ENCODE measurements around the gene AZI2.
A peak's percentile ranks its signal among the peaks of the same experiment; 100 is the strongest.

The AZI2 gene

GRCh38 chr3:28316226-28316625, 32.4 kb downstream of the AZI2 start:
- intact Hi-C loops (cut with DNase I): no loop called here

GRCh38 chr3:28315711-28316110, 32.9 kb downstream of the AZI2 start:
- intact Hi-C loops (cut with DNase I): no loop called here

More at GRCh38 chr3:28316226-28316625, 32.4 kb downstream of the AZI2 start:
- no peak for DNase-seq

GRCh38 chr3:28308196-28308595, 40.4 kb downstream of the AZI2 start:
- intact Hi-C loops (cut with DNase I): no loop called here

More at GRCh38 chr3:28315711-28316110, 32.9 kb downstream of the AZI2 start:
- DNase-seq: no peak

GRCh38 chr3:28301688-28302087, 46.9 kb downstream of the AZI2 start:
- DNase-seq: no peak
- intact Hi-C loops (cut with DNase I): no loop called here

More at GRCh38 chr3:28308196-28308595, 40.4 kb downstream of the AZI2 start:
- DNase-seq: no peak

- no peak for DNase-seq
- intact Hi-C loops (cut with DNase I): no loop called here
Observed at GRCh38 chr3:28300345-28300962, 48.2 kb downstream of the AZI2 start.

GRCh38 chr3:28299705-28300104, 48.9 kb downstream of the AZI2 start:
- intact Hi-C loops (cut with DNase I): no loop called here
- DNase-seq: no peak

- intact Hi-C loops (cut with DNase I): no loop called here
- DNase-seq: no peak
Observed at GRCh38 chr3:28295898-28296490, 52.6 kb downstream of the AZI2 start.

GRCh38 chr3:28294667-28295413, 53.8 kb downstream of the AZI2 start:
- no peak for DNase-seq

GRCh38 chr3:28292622-28293021, 56.0 kb downstream of the AZI2 start:
- no peak for DNase-seq
- intact Hi-C loops (cut with DNase I): no loop called here

More at GRCh38 chr3:28294667-28295413, 53.8 kb downstream of the AZI2 start:
- intact Hi-C loops (cut with DNase I): no loop called here

GRCh38 chr3:28291577-28291976, 57.0 kb downstream of the AZI2 start:
- DNase-seq: no peak
- intact Hi-C loops (cut with DNase I): no loop called here

GRCh38 chr3:28290863-28291300, 57.7 kb downstream of the AZI2 start:
- intact Hi-C loops (cut with DNase I): no loop called here
- DNase-seq: no peak

GRCh38 chr3:28287046-28287445, 61.6 kb downstream of the AZI2 start:
- no peak for DNase-seq
- intact Hi-C loops (cut with DNase I): no loop called here

GRCh38 chr3:28286595-28286994, 62.0 kb downstream of the AZI2 start:
- DNase-seq: peak in 2 of 42 donors; percentile 2 to 6
- intact Hi-C loops (cut with DNase I): no loop called here

- intact Hi-C loops (cut with DNase I): no loop called here
- DNase-seq: no peak
Observed at GRCh38 chr3:28280781-28281180, 67.8 kb downstream of the AZI2 start.

- intact Hi-C loops (cut with DNase I): no loop called here
- no peak for DNase-seq
Observed at GRCh38 chr3:28279770-28280169, 68.9 kb downstream of the AZI2 start.

- intact Hi-C loops (cut with DNase I): no loop called here
- DNase-seq: no peak
Observed at GRCh38 chr3:28278918-28279317, 69.7 kb downstream of the AZI2 start.

- intact Hi-C loops (cut with DNase I): no loop called here
Observed at GRCh38 chr3:28273837-28274236, 74.8 kb downstream of the AZI2 start.

More at GRCh38 chr3:28273837-28274236, 74.8 kb downstream of the AZI2 start:
- no peak for DNase-seq

Measured in head of caudate nucleus (tissue), 42 donors.